GM23338 (cell line): ENCODE data around the gene TXNL1. TPM values are rescaled to one million over a fixed set of nuclear protein-coding genes. Genes with fewer than 3 reads are reported as not detected.
A peak's percentile ranks its signal among the peaks of the same experiment; 100 is the strongest.

Experiments used
- ATAC-seq: fragments of 200-7000 bp; cut with Tn5 transposase; 3 replicates; pipeline ENCODE4 v1.9.1; 2020
- DNase-seq: peaks from one replicate; pipeline ENCODE4 v3.0.0-alpha.2; 2015; ENCODE audit warnings: low spot score
- H2AFZ ChIP-seq: fragments of 200-600 bp; sonication (generic); 2 replicates; pipeline ENCODE4 v1.8.0; 2016; ENCODE audit warnings: antibody characterized with exemption, mild to moderate bottlenecking, moderate library complexity
- H3F3A ChIP-seq: fragments of 200-600 bp; sonication (generic); replicated peaks from 2 replicates; pipeline ENCODE4 v1.8.0; 2017; ENCODE audit warnings: antibody characterized with exemption, mixed run types, low read depth
- H3K27ac ChIP-seq: fragments of 200-600 bp; sonication (generic); 2 replicates; pipeline ENCODE4 v1.6.1; 2016; ENCODE audit warnings: low read depth
- H3K27me3 ChIP-seq: fragments of 200-600 bp; sonication (generic); 2 replicates; pipeline ENCODE4 v1.8.0; 2016; ENCODE audit warnings: mild to moderate bottlenecking, mixed run types, moderate library complexity; ENCODE audit not compliant: insufficient read depth
- H3K36me3 ChIP-seq: fragments of 200-600 bp; sonication (generic); 2 replicates; pipeline ENCODE4 v1.8.0; 2016; ENCODE audit warnings: mild to moderate bottlenecking; ENCODE audit not compliant: insufficient read depth
- H3K4me1 ChIP-seq: fragments of 200-600 bp; sonication (generic); 2 replicates; pipeline ENCODE4 v1.8.0; 2016; ENCODE audit warnings: mild to moderate bottlenecking, moderate library complexity; ENCODE audit not compliant: insufficient read depth
- H3K4me2 ChIP-seq: fragments of 200-600 bp; sonication (generic); 2 replicates; pipeline ENCODE4 v1.7.1; 2017; ENCODE audit warnings: mixed run types
- H3K4me3 ChIP-seq: fragments of 200-600 bp; sonication (generic); 2 replicates; pipeline ENCODE4 v1.6.1; 2016; ENCODE audit warnings: mixed run types
- H3K79me2 ChIP-seq: fragments of 200-600 bp; sonication (generic); replicated peaks from 2 replicates; pipeline ENCODE4 v1.8.0; 2017; ENCODE audit warnings: mild to moderate bottlenecking; ENCODE audit not compliant: insufficient read depth
- H3K9me2 ChIP-seq: fragments of 200-600 bp; sonication (generic); 2 replicates; pipeline ENCODE4 v1.8.0; 2017; ENCODE audit not compliant: insufficient read depth
- H4K20me1 ChIP-seq: fragments of 200-600 bp; sonication (generic); replicated peaks from 2 replicates; pipeline ENCODE4 v1.8.0; 2017; ENCODE audit warnings: mild to moderate bottlenecking; ENCODE audit not compliant: insufficient read depth
- H3K27ac Mint-ChIP-seq: 2 replicates; pipeline ENCODE4 v1.8.0; 2020; ENCODE audit warnings: inconsistent platforms, mild to moderate bottlenecking, moderate library complexity, mixed read lengths
- H3K27me3 Mint-ChIP-seq: 3 replicates; pipeline ENCODE4 v1.8.0; 2022; ENCODE audit warnings: low read depth, mild to moderate bottlenecking, moderate library complexity, mixed read lengths, inconsistent platforms; ENCODE audit not compliant: insufficient read depth, poor library complexity
- H3K36me3 Mint-ChIP-seq: 3 replicates; pipeline ENCODE4 v1.8.0; 2021; ENCODE audit warnings: low read depth, mild to moderate bottlenecking, inconsistent platforms, moderate library complexity, mixed read lengths
- H3K4me1 Mint-ChIP-seq: 3 replicates; pipeline ENCODE4 v1.8.0; 2020; ENCODE audit warnings: mild to moderate bottlenecking, inconsistent platforms, mixed read lengths
- H3K4me3 Mint-ChIP-seq: 3 replicates; pipeline ENCODE4 v1.8.0; 2021; ENCODE audit warnings: moderate library complexity, mild to moderate bottlenecking, inconsistent platforms, mixed read lengths
- H3K9me3 Mint-ChIP-seq: 3 replicates; pipeline ENCODE4 v1.8.0; 2020; ENCODE audit warnings: moderate library complexity, mild to moderate bottlenecking, inconsistent platforms, mixed read lengths
- CTCF ChIP-seq, 2 experiments: fragments of 200-600 bp in 1 of 2; sonication (generic) in 1 of 2; conservative IDR thresholded peaks; 2 replicates each; pipeline versions ENCODE4 v1.5.1 to v1.6.1; 2016 to 2017; ENCODE audit warnings: antibody characterized with exemption in 2 of 2, low read depth in 2 of 2, mild to moderate bottlenecking in 2 of 2, moderate library complexity in 1 of 2
- EZH2 ChIP-seq: fragments of 200-600 bp; sonication (generic); IDR thresholded peaks from one replicate; pipeline ENCODE4 v1.8.0; 2017; ENCODE audit warnings: antibody characterized with exemption, mild to moderate bottlenecking, low read depth; ENCODE audit not compliant: unreplicated experiment
- JUNB ChIP-seq: IDR thresholded peaks from one replicate; pipeline ENCODE4 v1.6.1; 2016; ENCODE audit warnings: antibody characterized with exemption; ENCODE audit not compliant: unreplicated experiment
- ZNF462 ChIP-seq: fragments of 250-450 bp; sonication (Bioruptor Pico); IDR thresholded peaks from 2 replicates; pipeline ENCODE4 v1.5.0; 2020; ENCODE audit warnings: mild to moderate bottlenecking, moderate library complexity
- polyA plus RNA-seq: library from polyadenylated mRNA; unstranded; fragments of >200 nt; fragmentation: Nextera tagmentation; extraction: Ambion mirVana; gene quantifications from 2 replicates; pipeline ENCODE4 v1.2.1, GENCODE V29; 2016
- total RNA-seq: library from RNA; depleted of rRNA; stranded (reverse); fragments of >200 nt; shearing (Covaris generic); gene quantifications from 2 replicates; pipeline ENCODE4 v1.2.3, GENCODE V29; 2014

Gene TXNL1
- total and polyA plus RNA-seq, 2 experiments from 2014 or later: 73.6 to 135 TPM

- Histone ChIP-seq H3K36me3 (no peaks in the 10 kb centered on the region), H3K27ac (no peak overlapping the region), H3K27me3 (no peaks in the 10 kb centered on the region), H3F3A (no peaks in the 10 kb centered on the region), H4K20me1 (no peaks in the 10 kb centered on the region), H3K79me2 (no peaks in the 10 kb centered on the region), H3K9me2 (peaks cover 8% of the 10 kb centered on the region; the same call in 1 of the 2 replicates), H2AFZ (peak overlapping the region; percentile 94), H3K4me3 (no peak overlapping the region), H3K4me1 (peaks cover 10% of the 10 kb centered on the region), H3K4me2 (peak overlapping the region; percentile 58)
- H3K36me3 Mint-ChIP-seq: no peaks in the 10 kb centered on the region
- 0 out of 2 replicates have a peak, but pooled peaks have one; percentile 15 for TF ChIP-seq ZNF462 (CRISPR knock-in tag)
- no peak for TF ChIP-seq EZH2
- no peak for TF ChIP-seq JUNB
- peak; percentile 79 to 90 for TF ChIP-seq CTCF (conservative IDR thresholded peaks at IDR 0.05; ENCODE audit: low read depth in 2 of 2)
- H3K27ac Mint-ChIP-seq: no peak overlapping the region
- H3K4me1 Mint-ChIP-seq: peaks cover 10% of the 10 kb centered on the region; the same call in 2 of the 3 replicates
- H3K27me3 Mint-ChIP-seq: no peaks in the 10 kb centered on the region
- peak; percentile 99 for ATAC-seq
- no peak overlapping the region for H3K4me3 Mint-ChIP-seq
- H3K9me3 Mint-ChIP-seq: no peaks in the 10 kb centered on the region
- peak; percentile 94 for DNase-seq
These were observed 74.8 kb downstream of the TXNL1 start for GRCh38 chr18:56563568-56563967.
